Nephron (organoid): ENCODE measurements around the gene ANKRD13D.
"Not testable (repeated sequence)": the region's sequence is repeated elsewhere in the genome, so short reads cannot be mapped to it uniquely, and the experiment has no call there.

Experiments
- H3K27ac Mint-ChIP-seq, 3 experiments: 2 replicates each; pipeline ENCODE4 v1.8.0; 2020; ENCODE audit warnings: mixed read lengths in 3 of 3, mild to moderate bottlenecking in 2 of 3, moderate library complexity in 1 of 3
- H3K27me3 Mint-ChIP-seq: 2 replicates; pipeline ENCODE4 v1.8.0; 2021; ENCODE audit warnings: low read depth, mild to moderate bottlenecking, moderate library complexity, mixed read lengths
- H3K36me3 Mint-ChIP-seq: 2 replicates; pipeline ENCODE4 v1.8.0; 2020; ENCODE audit warnings: low read depth, mixed read lengths
- H3K4me1 Mint-ChIP-seq: 2 replicates; pipeline ENCODE4 v1.8.0; 2020; ENCODE audit warnings: mixed read lengths
- H3K4me3 Mint-ChIP-seq, 3 experiments: 2 replicates each; pipeline ENCODE4 v1.8.0; 2020; ENCODE audit warnings: mild to moderate bottlenecking in 3 of 3, mixed read lengths in 3 of 3, moderate library complexity in 2 of 3
- H3K9me3 Mint-ChIP-seq: 2 replicates; pipeline ENCODE4 v1.8.0; 2020; ENCODE audit warnings: mixed read lengths
- TF ChIP-seq, protein P1 (sequence below), 3 experiments: fragments of 200-600 bp; sonication (generic); IDR thresholded peaks; one replicate each; pipeline ENCODE4 v1.5.0; 2021; ENCODE audit warnings: antibody characterized with exemption in 3 of 3; ENCODE audit not compliant: unreplicated experiment in 3 of 3

The ANKRD13D gene

DNA sequence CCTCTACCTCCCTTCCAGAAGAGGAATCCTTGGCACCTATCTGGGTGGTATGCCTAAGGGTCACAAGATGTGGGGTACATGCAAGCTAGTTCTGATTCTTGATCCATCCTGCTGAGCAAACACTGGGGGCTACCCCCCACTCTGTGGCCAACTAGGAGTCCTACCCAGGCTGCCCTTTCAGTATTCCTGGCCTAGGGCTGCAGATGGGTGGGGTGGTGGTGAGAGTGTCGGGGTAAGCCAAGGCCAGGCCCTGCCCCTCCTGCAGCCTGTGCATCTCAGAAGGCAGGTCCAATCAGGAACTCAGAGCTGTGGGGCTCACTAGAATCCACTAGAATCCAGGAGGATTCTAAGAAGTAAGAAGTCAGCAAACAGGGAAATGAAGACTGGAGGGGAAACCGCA is 25.1 kb downstream of the ANKRD13D start:
- no peaks in the 10 kb centered on the region for H3K36me3 Mint-ChIP-seq
- H3K4me1 Mint-ChIP-seq: peaks cover 9% of the 10 kb centered on the region
- no peaks in the 10 kb centered on the region for H3K9me3 Mint-ChIP-seq
- H3K4me3 Mint-ChIP-seq: peak overlapping the region; percentile 31 to 54 (median 41)
- H3K27me3 Mint-ChIP-seq: peaks cover 8% of the 10 kb centered on the region
- TF ChIP-seq, protein P1, sequence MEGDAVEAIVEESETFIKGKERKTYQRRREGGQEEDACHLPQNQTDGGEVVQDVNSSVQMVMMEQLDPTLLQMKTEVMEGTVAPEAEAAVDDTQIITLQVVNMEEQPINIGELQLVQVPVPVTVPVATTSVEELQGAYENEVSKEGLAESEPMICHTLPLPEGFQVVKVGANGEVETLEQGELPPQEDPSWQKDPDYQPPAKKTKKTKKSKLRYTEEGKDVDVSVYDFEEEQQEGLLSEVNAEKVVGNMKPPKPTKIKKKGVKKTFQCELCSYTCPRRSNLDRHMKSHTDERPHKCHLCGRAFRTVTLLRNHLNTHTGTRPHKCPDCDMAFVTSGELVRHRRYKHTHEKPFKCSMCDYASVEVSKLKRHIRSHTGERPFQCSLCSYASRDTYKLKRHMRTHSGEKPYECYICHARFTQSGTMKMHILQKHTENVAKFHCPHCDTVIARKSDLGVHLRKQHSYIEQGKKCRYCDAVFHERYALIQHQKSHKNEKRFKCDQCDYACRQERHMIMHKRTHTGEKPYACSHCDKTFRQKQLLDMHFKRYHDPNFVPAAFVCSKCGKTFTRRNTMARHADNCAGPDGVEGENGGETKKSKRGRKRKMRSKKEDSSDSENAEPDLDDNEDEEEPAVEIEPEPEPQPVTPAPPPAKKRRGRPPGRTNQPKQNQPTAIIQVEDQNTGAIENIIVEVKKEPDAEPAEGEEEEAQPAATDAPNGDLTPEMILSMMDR (IDR thresholded peaks at IDR 0.05; ENCODE audit: unreplicated experiment in 3 of 3): no peak
- H3K27ac Mint-ChIP-seq: peak overlapping the region in 1 of 3 experiments; percentile 38

DNA sequence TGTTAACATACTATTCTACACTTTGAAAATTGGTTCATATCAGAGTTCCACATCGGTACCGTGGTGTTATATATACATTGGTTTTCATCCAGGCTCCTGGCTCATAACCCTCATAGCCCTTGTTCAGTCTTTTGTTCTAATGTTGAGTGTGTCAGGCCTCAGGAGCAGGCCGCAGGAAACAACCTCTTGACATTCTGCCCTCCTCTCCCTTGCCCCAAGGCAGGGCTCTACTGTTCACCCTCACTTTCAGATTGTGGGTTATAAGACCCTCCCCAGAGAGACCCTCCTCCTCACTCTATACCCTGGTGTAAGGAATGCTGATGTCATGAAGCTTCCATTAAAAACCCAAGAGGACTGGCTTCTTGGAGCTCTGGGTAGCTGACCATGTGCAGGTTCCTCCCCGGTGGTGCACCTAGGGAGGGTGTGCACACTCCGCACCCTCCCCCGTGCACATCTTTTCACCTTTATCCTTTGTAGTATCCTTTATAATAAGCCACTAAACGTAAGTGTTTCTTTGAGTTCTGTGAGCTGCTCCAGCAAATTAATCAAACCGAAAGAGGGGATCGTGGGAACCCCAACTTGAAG is 26.3 kb downstream of the ANKRD13D start:
- no peaks in the 10 kb centered on the region for H3K9me3 Mint-ChIP-seq
- peak overlapping the region in 1 of 3 experiments; percentile 55 for H3K27ac Mint-ChIP-seq
- peaks cover 9% of the 10 kb centered on the region for H3K4me1 Mint-ChIP-seq
- H3K27me3 Mint-ChIP-seq: peaks cover 8% of the 10 kb centered on the region
- no peaks in the 10 kb centered on the region for H3K36me3 Mint-ChIP-seq
- peak overlapping the region; percentile 65 to 81 (median 80) for H3K4me3 Mint-ChIP-seq
- TF ChIP-seq, protein P1 (IDR thresholded peaks at IDR 0.05; ENCODE audit: unreplicated experiment in 3 of 3): no peak

DNA sequence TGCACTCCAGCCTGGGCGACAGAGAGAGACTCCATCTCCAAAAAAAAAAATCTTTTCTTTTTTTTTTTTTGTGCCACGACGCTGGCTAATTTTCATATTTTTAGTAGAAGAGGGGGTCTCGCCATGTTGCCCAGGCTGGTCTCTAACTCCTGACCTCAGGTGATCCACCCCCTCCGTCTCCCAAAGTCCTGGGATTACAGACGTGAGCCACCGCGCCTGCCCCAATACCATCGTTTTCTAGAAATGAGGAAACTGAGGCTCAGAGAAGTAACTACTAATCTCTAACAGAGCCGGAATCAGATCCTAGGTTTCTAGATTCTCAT is 27.7 kb downstream of the ANKRD13D start:
- H3K4me3 Mint-ChIP-seq: peak overlapping the region; percentile 92 to 98 (median 95)
- H3K36me3 Mint-ChIP-seq: no peaks in the 10 kb centered on the region
- no peaks in the 10 kb centered on the region for H3K9me3 Mint-ChIP-seq
- TF ChIP-seq, protein P1 (IDR thresholded peaks at IDR 0.05; ENCODE audit: unreplicated experiment in 3 of 3): no peak
- peaks cover 8% of the 10 kb centered on the region for H3K27me3 Mint-ChIP-seq
- peaks cover 9% of the 10 kb centered on the region for H3K4me1 Mint-ChIP-seq
- peak overlapping the region; percentile 90 to 96 (median 96) for H3K27ac Mint-ChIP-seq

DNA sequence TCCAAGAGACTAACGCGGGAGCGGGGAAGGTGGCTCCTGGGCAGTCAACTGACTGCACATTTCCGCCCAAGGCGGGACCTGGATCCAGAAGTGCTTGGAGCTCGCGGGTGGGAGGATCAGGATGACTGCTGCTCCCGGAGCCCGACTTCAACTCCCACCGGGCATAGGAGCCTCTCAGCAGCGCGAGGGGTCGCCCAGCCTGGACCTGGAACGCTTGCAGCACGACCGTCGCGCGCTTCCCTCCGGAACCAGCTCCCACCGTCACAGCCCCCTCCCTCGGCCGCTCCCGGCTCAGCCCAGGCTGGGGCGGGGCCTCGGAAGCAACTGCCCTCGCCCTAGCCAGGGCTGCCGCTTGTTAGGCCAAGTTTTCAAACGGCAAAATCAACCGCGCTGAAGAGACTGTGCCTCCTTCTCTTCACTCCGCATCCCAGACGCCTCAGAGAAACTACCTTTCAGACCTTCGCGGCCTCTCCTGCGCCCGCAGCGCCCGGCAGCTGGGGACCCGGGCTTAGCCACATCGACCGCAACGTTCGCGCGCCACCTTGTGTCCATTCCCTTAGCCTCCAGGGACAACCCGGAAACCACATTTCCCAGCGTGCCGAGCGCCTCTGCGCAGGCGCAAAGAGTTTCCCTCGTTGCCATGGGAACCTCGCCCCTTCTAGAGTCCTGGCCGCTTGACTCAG is 28.2 kb downstream of the ANKRD13D start:
- Mint-ChIP-seq H3K4me3 (peak overlapping the region; percentile 92 to 98 (median 95)), H3K27me3 (peaks cover 8% of the 10 kb centered on the region), H3K36me3 (no peaks in the 10 kb centered on the region), H3K27ac (peak overlapping the region; percentile 90 to 96 (median 96)), H3K9me3 (no peaks in the 10 kb centered on the region), H3K4me1 (peaks cover 9% of the 10 kb centered on the region)
- TF ChIP-seq, protein P1 (IDR thresholded peaks at IDR 0.05; ENCODE audit: unreplicated experiment in 3 of 3): peak; percentile 94 to 99 (median 96)

DNA sequence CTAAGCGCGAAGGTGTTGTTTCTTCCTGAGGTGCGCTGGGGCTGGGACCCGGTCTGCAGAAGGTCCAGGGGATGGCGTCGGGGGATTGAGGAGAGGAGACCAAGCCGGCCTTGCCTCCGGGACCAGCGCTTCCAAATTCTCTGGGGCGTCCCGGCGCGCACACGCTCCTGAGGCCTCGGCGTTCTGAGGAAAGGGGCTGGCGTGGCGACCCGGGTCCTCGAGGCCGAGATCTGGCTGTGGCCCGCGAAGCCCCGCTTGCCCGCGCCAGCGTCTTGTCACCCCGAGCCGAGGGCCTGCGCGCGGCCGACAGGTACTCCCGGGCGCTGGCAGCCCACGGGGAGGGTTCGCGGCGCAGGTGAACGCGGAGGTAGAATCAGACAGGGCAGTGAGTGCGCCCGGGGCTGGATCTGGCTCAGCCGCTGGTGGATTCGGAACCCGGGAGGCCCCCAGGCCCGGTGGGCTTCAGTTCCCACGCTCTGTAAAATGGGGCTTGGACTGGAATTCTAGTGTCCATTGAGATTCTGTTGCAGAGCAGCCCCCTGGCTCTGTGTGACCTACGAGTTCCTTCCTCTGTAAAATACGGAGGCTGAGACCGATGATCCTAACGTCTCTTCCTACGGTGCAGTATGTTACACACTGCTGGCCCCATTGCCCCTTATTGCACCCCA is 28.9 kb downstream of the ANKRD13D start:
- H3K27ac Mint-ChIP-seq: peak overlapping the region; percentile 90 to 96 (median 96)
- no peaks in the 10 kb centered on the region for H3K9me3 Mint-ChIP-seq
- no peaks in the 10 kb centered on the region for H3K36me3 Mint-ChIP-seq
- TF ChIP-seq, protein P1 (IDR thresholded peaks at IDR 0.05; ENCODE audit: unreplicated experiment in 3 of 3): no peak
- peaks cover 9% of the 10 kb centered on the region for H3K4me1 Mint-ChIP-seq
- peak overlapping the region; percentile 92 to 98 (median 95) for H3K4me3 Mint-ChIP-seq
- peaks cover 8% of the 10 kb centered on the region for H3K27me3 Mint-ChIP-seq

DNA sequence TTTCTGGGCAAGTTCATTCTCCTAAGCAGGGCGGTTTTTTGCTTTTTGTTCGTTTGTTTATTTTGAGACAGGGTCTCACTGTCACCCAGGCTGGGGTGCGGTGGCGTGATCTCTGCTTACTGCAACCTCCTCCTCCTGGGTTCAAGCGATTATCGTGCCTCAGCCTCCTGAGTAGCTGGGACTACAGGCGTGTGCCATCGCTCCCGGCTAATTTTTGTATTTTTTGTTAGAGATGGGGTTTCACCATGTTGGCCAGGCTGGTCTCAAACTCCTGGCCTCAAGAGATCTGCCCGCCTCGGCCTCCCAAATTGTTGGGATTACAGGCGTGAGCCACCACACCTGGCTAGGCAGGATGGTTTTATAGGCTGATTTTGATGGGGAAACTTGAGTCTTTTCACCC is 29.8 kb downstream of the ANKRD13D start:
- Mint-ChIP-seq H3K27me3 (peaks cover 10% of the 10 kb centered on the region), H3K4me3 (peak overlapping the region; percentile 92 to 98 (median 95)), H3K27ac (peak overlapping the region in 2 of 3 experiments; percentile 45 to 49)
- not testable (repeated sequence) for H3K36me3 Mint-ChIP-seq, H3K4me1 Mint-ChIP-seq, H3K9me3 Mint-ChIP-seq
